Uterus (tissue), 4 donors: Measurements from ENCODE around the gene MAP4K4. TPM values are rescaled to one million over a fixed set of nuclear protein-coding genes. Genes with fewer than 3 reads are reported as not detected.

ENCODE experiments used
- DNase-seq, 2 donors: peaks; one replicate each; pipeline ENCODE4 v3.0.0-alpha.2; 2019 to 2020
- H3K27ac ChIP-seq, 2 donors: fragments of 200-600 bp; sonication (generic); 1 replicate in 1 of 2; 2 replicates in 1 of 2; pipeline ENCODE4 v1.5.1; 2016 to 2018
- H3K27me3 ChIP-seq, 2 donors: fragments of 200-600 bp; sonication (generic); one replicate each; pipeline ENCODE4 v1.5.1; 2018 to 2019; ENCODE audit warnings: control low read depth in 1 of 2
- H3K36me3 ChIP-seq, 2 donors: fragments of 200-600 bp; sonication (generic); one replicate each; pipeline ENCODE4 v1.5.1; 2019; ENCODE audit warnings: control low read depth in 1 of 2
- H3K4me1 ChIP-seq, 2 donors: fragments of 200-600 bp; sonication (generic); one replicate each; pipeline ENCODE4 v1.5.1; 2018 to 2019; ENCODE audit warnings: control low read depth in 1 of 2
- H3K4me3 ChIP-seq, 2 donors: fragments of 200-600 bp; sonication (generic); 1 replicate in 1 of 2; 2 replicates in 1 of 2; pipeline ENCODE4 v1.5.1; 2018 to 2019; ENCODE audit warnings: mild to moderate bottlenecking in 1 of 2
- H3K9me3 ChIP-seq, 2 donors: fragments of 200-600 bp; sonication (generic); one replicate each; pipeline ENCODE4 v1.5.1; 2019; ENCODE audit warnings: control low read depth in 1 of 2
- CTCF ChIP-seq, 4 experiments: fragments of 200-600 bp in 2 of 4; fragments of 450-650 bp in 2 of 4; sonication (generic) in 2 of 4; IDR thresholded peaks; one replicate each; pipeline ENCODE4 v1.5.1; 2016 to 2019; ENCODE audit warnings: antibody characterized with exemption in 4 of 4, mild to moderate bottlenecking in 2 of 4, moderate library complexity in 1 of 4
- POLR2A ChIP-seq, 2 donors: fragments of 450-650 bp; IDR thresholded peaks; one replicate each; pipeline ENCODE4 v1.6.1; 2016; ENCODE audit warnings: antibody characterized with exemption in 2 of 2, mild to moderate bottlenecking in 1 of 2, moderate library complexity in 1 of 2
- intact Hi-C: fragments of 100-400 bp; cut with DNase I; formaldehyde crosslinking; loops from one replicate; pipeline ENCODE4 v1.15.1; 2023; ENCODE audit warnings: low total_unique reads
- total RNA-seq, 4 donors: library from RNA; depleted of rRNA in 3 of 4; stranded (reverse); fragments of >200 nt in 3 of 4; gene quantifications; one replicate each; pipeline versions ENCODE4 v1.1.0 to v1.2.4, GENCODE V29; 2014 to 2023
- donor health status: DM: yes; HTN: yes; CAD: no.

Gene MAP4K4
- total RNA-seq, 4 donors from 2014 or later, result 17.9 to 87.2 (median 55.4) TPM

GRCh38 chr2:101717071-101717845 lies 19.8 kb downstream of the MAP4K4 start:
- H3K9me3 ChIP-seq, result no peaks in the 10 kb centered on the region
- no peak for DNase-seq
- no peak overlapping the region for H3K27ac ChIP-seq
- H3K36me3 ChIP-seq, result no peaks in the 10 kb centered on the region
- no peaks in the 10 kb centered on the region for H3K27me3 ChIP-seq
- TF ChIP-seq CTCF (IDR thresholded peaks at IDR 0.05) (no peak), POLR2A (IDR thresholded peaks at IDR 0.05) (no peak)
- no peak overlapping the region for H3K4me3 ChIP-seq
- intact Hi-C loops, result no loop called here
- H3K4me1 ChIP-seq, result no peaks in the 10 kb centered on the region

GRCh38 chr2:101718479-101718878 lies 21.0 kb downstream of the MAP4K4 start:
- TF ChIP-seq CTCF (IDR thresholded peaks at IDR 0.05) (no peak), POLR2A (IDR thresholded peaks at IDR 0.05) (no peak)
- Histone ChIP-seq H3K4me1 (no peaks in the 10 kb centered on the region), H3K4me3 (no peak overlapping the region), H3K27ac (no peak overlapping the region), H3K27me3 (no peaks in the 10 kb centered on the region), H3K9me3 (no peaks in the 10 kb centered on the region), H3K36me3 (no peaks in the 10 kb centered on the region)
- no peak for DNase-seq
- intact Hi-C loops, result no loop called here

GRCh38 chr2:101718993-101719571 lies 21.6 kb downstream of the MAP4K4 start:
- no peaks in the 10 kb centered on the region for H3K36me3 ChIP-seq
- no peaks in the 10 kb centered on the region for H3K4me1 ChIP-seq
- H3K27me3 ChIP-seq, result no peaks in the 10 kb centered on the region
- H3K9me3 ChIP-seq, result no peaks in the 10 kb centered on the region
- no peak overlapping the region for H3K27ac ChIP-seq
- no peak for TF ChIP-seq POLR2A (IDR thresholded peaks at IDR 0.05)
- no peak for TF ChIP-seq CTCF (IDR thresholded peaks at IDR 0.05)
- intact Hi-C loops, result no loop called here
- H3K4me3 ChIP-seq, result no peak overlapping the region
- DNase-seq, result no peak

GRCh38 chr2:101720732-101721131 lies 23.2 kb downstream of the MAP4K4 start:
- DNase-seq, result no peak
- Histone ChIP-seq H3K9me3 (no peaks in the 10 kb centered on the region), H3K4me1 (no peaks in the 10 kb centered on the region), H3K4me3 (no peak overlapping the region), H3K36me3 (no peaks in the 10 kb centered on the region), H3K27ac (no peak overlapping the region), H3K27me3 (no peaks in the 10 kb centered on the region)
- intact Hi-C loops, result no loop called here
- TF ChIP-seq POLR2A (IDR thresholded peaks at IDR 0.05), result no peak
- TF ChIP-seq CTCF (IDR thresholded peaks at IDR 0.05), result no peak

GRCh38 chr2:101722864-101723263 lies 25.4 kb downstream of the MAP4K4 start:
- no peaks in the 10 kb centered on the region for H3K36me3 ChIP-seq
- no peak overlapping the region for H3K4me3 ChIP-seq
- no peaks in the 10 kb centered on the region for H3K9me3 ChIP-seq
- no peaks in the 10 kb centered on the region for H3K4me1 ChIP-seq
- intact Hi-C loops, result no loop called here
- no peak overlapping the region for H3K27ac ChIP-seq
- TF ChIP-seq CTCF (IDR thresholded peaks at IDR 0.05) (no peak), POLR2A (IDR thresholded peaks at IDR 0.05) (no peak)
- DNase-seq, result no peak
- no peaks in the 10 kb centered on the region for H3K27me3 ChIP-seq
